T-helper 17 cell (primary cell): ENCODE results near the gene NMNAT2. TPM values are rescaled to one million over a fixed set of nuclear protein-coding genes. Genes with fewer than 3 reads are reported as not detected.

Experiments
- ATAC-seq: fragments of 150-1000 bp; cut with Tn5 transposase; 2 replicates; pipeline ENCODE4 v1.10.0; 2021; ENCODE audit warnings: mild to moderate bottlenecking, moderate library complexity
- DNase-seq, 3 donors: peaks; one replicate each; pipeline versions ENCODE4 v3.0.0 to v3.0.0-alpha.2; 2020 to 2021
- H3K9me3 ChIP-seq: one replicate; pipeline ENCODE4 v1.7.0; 2013; ENCODE audit warnings: low read length, mild to moderate bottlenecking; ENCODE audit not compliant: control insufficient read depth, poor library complexity, severe bottlenecking
- H3K27ac Mint-ChIP-seq: one replicate; pipeline ENCODE4 v1.8.0; 2022; ENCODE audit warnings: mild to moderate bottlenecking, moderate library complexity, mixed read lengths
- H3K27me3 Mint-ChIP-seq: one replicate; pipeline ENCODE4 v1.8.0; 2022; ENCODE audit warnings: mixed read lengths
- H3K36me3 Mint-ChIP-seq: one replicate; pipeline ENCODE4 v1.8.0; 2022; ENCODE audit warnings: low read depth, mixed read lengths
- H3K4me1 Mint-ChIP-seq: one replicate; pipeline ENCODE4 v1.8.0; 2022; ENCODE audit warnings: mild to moderate bottlenecking, mixed read lengths
- H3K4me3 Mint-ChIP-seq: one replicate; pipeline ENCODE4 v1.8.0; 2022; ENCODE audit warnings: mild to moderate bottlenecking, moderate library complexity, mixed read lengths
- total RNA-seq, 4 donors: library from RNA in 2 of 4; stranded (reverse) in 2 of 4; gene quantifications; one replicate each; pipeline ENCODE4 v1.2.3 and lab custom pipeline; 2022 to 2026

Gene NMNAT2
- total RNA-seq, 2 donors from 2014 or later = not detected

DNA sequence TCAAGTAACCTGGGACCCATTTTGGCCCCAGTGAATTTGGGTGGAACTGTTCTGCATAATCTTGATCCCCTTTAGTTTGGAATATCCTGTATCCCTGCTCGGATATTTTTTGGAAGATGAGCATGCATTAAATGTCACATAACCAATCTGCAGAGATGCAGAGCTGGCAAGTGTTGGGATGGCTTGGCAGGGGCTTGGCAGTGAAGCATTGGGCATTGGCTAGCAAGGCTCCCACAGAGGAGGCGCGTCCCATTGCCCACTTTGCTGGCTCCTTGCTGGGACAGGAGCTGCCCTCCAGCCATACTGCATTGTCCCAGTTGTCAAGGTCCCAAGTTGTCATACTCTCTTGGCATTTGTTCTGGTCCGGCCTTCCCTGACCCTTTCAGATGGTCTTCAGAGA lies 202.2 kb downstream of the NMNAT2 start:
- ATAC-seq (no peak), DNase-seq (no peak)
- Mint-ChIP-seq H3K36me3 (peaks cover 2% of the 10 kb centered on the region), H3K27me3 (peaks cover 43% of the 10 kb centered on the region), H3K27ac (no peak overlapping the region), H3K4me1 (peaks cover 12% of the 10 kb centered on the region), H3K4me3 (no peak overlapping the region)
- H3K9me3 ChIP-seq = no peaks in the 10 kb centered on the region

DNA sequence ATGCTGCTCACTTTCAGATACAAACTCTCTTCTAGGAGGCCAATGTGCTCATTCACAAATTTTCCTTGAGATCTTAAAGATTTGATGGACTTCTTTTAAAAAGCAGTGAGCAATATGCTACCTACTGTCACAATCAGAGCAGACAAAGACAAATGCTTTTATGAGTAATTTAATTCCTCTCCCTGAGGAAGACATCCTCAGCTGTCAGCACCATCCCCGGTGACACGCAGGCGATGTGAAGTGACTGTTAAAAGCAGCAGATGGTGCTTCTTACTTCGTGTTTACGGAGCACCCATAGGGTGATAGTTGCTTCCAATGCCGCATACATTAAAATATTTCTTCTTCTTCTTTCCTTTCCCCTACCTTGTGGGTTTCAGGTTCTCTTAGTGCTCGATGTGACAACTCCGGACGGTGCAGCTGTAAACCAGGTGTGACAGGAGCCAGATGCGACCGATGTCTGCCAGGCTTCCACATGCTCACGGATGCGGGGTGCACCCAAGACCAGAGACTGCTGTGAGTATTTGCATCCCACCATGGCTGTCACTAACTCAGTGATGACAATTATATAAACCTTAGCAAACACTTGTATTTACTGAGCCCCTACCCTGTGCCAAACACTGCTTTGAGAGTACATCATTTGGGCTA lies 203.0 kb downstream of the NMNAT2 start:
- Mint-ChIP-seq H3K27ac (no peak overlapping the region), H3K36me3 (peaks cover 2% of the 10 kb centered on the region), H3K27me3 (peaks cover 47% of the 10 kb centered on the region), H3K4me1 (peaks cover 12% of the 10 kb centered on the region), H3K4me3 (no peak overlapping the region)
- DNase-seq = no peak
- H3K9me3 ChIP-seq = no peaks in the 10 kb centered on the region
- ATAC-seq = no peak

DNA sequence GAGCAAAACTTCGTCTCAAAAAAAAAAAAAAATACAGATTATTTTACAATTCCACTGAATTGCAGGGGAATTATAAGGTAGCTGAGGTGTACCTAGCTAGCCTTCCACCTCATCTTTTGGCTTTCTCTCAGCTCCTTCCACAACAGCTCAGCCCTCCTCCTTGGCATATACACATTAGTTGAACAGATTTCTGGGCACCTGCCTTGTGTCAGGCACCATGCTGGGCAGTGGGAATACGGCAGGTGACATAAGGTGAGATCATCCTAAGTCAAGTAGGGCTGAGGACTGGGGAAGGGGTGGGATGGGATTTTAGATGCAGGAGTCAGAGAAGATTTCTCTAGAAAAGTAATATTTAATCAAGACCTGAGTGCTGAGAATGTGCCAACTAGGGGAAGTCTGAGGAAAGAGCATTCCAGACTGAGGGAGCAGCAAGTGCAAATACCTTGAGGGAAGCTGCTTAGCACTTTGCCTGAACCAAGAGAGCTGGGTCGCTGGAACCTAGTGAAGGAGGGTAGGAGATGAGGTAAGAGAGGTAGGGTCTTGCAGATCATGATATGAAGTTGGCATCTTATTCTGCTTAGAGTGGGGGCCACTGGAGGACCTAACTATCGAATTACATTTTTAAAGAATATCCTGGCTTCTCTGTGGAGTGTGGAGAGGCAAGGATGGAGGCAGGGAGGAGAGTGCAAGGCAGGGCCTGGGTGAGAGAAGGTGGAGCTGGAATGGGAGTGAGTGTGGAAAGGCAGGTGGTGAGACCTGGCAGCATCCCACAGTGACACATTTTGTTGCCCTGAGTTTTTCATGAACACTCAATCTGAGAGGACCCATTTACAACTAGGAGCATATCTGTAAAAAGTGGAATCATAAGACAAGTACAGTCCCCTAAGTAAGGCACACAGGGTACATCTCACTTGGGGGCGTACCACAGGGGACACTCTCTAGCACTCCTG lies 203.9 kb downstream of the NMNAT2 start:
- peaks cover 5% of the 10 kb centered on the region for H3K4me1 Mint-ChIP-seq
- peaks cover 41% of the 10 kb centered on the region for H3K27me3 Mint-ChIP-seq
- no peak overlapping the region for H3K27ac Mint-ChIP-seq
- H3K9me3 ChIP-seq = no peaks in the 10 kb centered on the region
- H3K36me3 Mint-ChIP-seq = peaks cover 2% of the 10 kb centered on the region
- no peak overlapping the region for H3K4me3 Mint-ChIP-seq
- DNase-seq (no peak), ATAC-seq (no peak)

- Mint-ChIP-seq H3K27ac (no peak overlapping the region), H3K4me3 (no peak overlapping the region), H3K36me3 (peaks cover 2% of the 10 kb centered on the region), H3K27me3 (peaks cover 41% of the 10 kb centered on the region), H3K4me1 (no peaks in the 10 kb centered on the region)
- DNase-seq = no peak
- no peaks in the 10 kb centered on the region for H3K9me3 ChIP-seq
- ATAC-seq = no peak
Observed at GRCh38 chr1:183212870-183213269, 205.3 kb downstream of the NMNAT2 start.

GRCh38 chr1:183210681-183211080 lies 207.5 kb downstream of the NMNAT2 start:
- ATAC-seq (no peak), DNase-seq (no peak)
- H3K4me1 Mint-ChIP-seq = no peaks in the 10 kb centered on the region
- no peak overlapping the region for H3K27ac Mint-ChIP-seq
- peaks cover 35% of the 10 kb centered on the region for H3K27me3 Mint-ChIP-seq
- no peaks in the 10 kb centered on the region for H3K36me3 Mint-ChIP-seq
- no peaks in the 10 kb centered on the region for H3K9me3 ChIP-seq
- H3K4me3 Mint-ChIP-seq = no peak overlapping the region

GRCh38 chr1:183209533-183210158 lies 208.5 kb downstream of the NMNAT2 start:
- H3K4me1 Mint-ChIP-seq = no peaks in the 10 kb centered on the region
- ATAC-seq = no peak
- H3K27ac Mint-ChIP-seq = no peak overlapping the region
- H3K27me3 Mint-ChIP-seq = peaks cover 40% of the 10 kb centered on the region
- H3K9me3 ChIP-seq = no peaks in the 10 kb centered on the region
- H3K36me3 Mint-ChIP-seq = no peaks in the 10 kb centered on the region
- H3K4me3 Mint-ChIP-seq = no peak overlapping the region
- no peak for DNase-seq

DNA sequence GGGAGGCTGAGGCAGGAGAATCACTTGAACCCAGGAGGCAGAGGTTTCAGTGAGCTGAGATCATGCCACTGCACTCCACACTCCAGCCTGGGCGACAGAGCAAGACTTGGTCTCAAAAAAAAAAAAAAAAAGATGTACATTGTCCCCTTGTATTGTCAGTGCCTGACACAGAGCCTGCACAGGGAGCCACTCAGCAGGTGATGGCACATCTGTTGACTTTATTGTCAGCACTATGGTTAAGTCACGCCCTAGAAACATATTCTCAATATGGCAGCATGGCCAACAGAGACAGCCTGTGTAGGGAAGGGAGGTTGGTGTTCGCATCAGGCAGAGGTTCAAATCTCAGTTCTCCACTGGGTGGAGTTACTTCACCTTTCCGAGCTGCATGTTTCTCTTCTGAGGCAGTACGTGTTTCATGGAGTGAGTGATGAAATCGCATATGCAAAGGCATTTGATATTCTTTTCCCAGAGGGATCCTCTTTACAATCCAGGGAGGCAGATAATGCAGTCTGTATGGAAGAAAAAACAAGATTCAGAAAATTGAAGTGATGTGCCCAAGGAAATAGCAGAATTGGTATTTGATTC lies 211.6 kb downstream of the NMNAT2 start:
- Mint-ChIP-seq H3K4me3 (no peak overlapping the region), H3K4me1 (no peaks in the 10 kb centered on the region), H3K27me3 (peaks cover 19% of the 10 kb centered on the region), H3K27ac (no peak overlapping the region), H3K36me3 (no peaks in the 10 kb centered on the region)
- DNase-seq (no peak), ATAC-seq (no peak)
- no peaks in the 10 kb centered on the region for H3K9me3 ChIP-seq

DNA sequence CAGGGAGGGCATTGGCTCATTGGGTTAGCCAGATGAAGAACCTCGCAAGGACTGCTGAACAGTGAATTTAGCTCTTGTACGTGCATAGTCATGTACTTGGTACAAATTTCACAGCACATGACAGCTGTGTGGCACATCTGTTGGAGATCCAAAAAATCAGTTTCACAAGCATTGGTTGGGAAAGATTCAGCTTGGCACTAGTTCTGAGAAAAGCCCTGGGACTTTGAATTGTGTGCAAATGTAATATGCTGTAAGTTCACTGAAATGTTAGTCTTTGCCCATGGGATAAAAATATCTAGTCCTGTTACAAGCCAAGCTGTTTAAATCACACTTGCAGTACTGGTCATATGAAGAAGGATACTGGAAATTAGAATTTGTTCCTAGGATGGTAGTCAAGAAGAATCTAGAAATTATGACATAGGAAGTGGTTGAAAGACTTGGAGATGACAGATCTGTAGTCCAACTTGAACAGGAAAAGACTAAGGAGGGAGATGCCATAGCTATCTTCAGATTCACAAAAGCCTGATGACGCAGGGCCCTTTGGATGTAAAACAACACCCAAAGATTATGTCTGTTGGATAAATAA lies 212.9 kb downstream of the NMNAT2 start:
- DNase-seq (no peak), ATAC-seq (no peak)
- no peak overlapping the region for H3K27ac Mint-ChIP-seq
- no peaks in the 10 kb centered on the region for H3K9me3 ChIP-seq
- peaks cover 27% of the 10 kb centered on the region for H3K27me3 Mint-ChIP-seq
- no peak overlapping the region for H3K4me3 Mint-ChIP-seq
- H3K36me3 Mint-ChIP-seq = no peaks in the 10 kb centered on the region
- H3K4me1 Mint-ChIP-seq = no peaks in the 10 kb centered on the region

DNA sequence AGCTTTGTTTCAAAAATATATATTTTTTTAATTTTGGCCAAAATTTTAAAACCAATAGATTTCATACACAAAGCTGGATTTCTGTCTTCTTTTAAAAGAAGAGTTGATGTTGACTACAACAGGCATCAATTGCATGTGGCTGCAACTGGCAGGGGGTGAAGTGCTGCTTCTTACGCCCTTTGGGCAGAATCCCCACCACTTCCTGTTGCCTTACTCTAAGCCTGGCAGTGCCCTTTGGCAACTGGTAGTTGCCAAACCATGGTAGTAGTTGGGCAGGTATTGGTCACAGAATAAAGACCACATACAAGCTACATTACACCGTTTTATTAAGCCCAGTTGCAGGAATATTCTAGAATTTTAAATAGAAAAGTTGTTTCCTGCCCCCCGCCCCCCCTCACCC lies 215.1 kb downstream of the NMNAT2 start:
- H3K4me1 Mint-ChIP-seq = no peaks in the 10 kb centered on the region
- H3K27me3 Mint-ChIP-seq = peaks cover 38% of the 10 kb centered on the region
- DNase-seq (no peak), ATAC-seq (no peak)
- H3K36me3 Mint-ChIP-seq = peaks cover 5% of the 10 kb centered on the region
- no peaks in the 10 kb centered on the region for H3K9me3 ChIP-seq
- H3K27ac Mint-ChIP-seq = no peak overlapping the region
- H3K4me3 Mint-ChIP-seq = no peak overlapping the region

DNA sequence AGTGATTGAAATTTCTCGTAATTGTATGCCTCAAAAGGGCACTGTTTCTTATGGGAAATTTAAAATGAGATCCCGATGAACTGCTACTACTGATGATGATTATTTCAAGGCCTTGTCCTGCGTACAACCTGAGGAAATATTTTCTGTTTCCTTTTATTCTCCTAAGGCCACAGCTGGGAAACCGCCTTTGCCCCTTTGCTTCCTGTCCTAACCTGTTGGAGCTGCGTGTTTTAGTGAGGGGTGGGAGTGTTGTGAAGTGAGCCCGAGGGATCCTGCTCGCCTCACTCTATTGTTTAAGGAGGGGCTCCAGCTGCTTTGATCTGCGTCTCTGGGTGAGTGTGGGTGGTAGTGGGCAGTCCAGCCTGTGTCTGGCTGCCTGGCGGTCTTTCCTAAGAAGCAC lies 217.7 kb downstream of the NMNAT2 start:
- Mint-ChIP-seq H3K36me3 (peaks cover 12% of the 10 kb centered on the region), H3K27me3 (peaks cover 30% of the 10 kb centered on the region), H3K4me1 (no peaks in the 10 kb centered on the region), H3K4me3 (no peak overlapping the region), H3K27ac (no peak overlapping the region)
- H3K9me3 ChIP-seq = no peaks in the 10 kb centered on the region
- ATAC-seq (no peak), DNase-seq (no peak)

DNA sequence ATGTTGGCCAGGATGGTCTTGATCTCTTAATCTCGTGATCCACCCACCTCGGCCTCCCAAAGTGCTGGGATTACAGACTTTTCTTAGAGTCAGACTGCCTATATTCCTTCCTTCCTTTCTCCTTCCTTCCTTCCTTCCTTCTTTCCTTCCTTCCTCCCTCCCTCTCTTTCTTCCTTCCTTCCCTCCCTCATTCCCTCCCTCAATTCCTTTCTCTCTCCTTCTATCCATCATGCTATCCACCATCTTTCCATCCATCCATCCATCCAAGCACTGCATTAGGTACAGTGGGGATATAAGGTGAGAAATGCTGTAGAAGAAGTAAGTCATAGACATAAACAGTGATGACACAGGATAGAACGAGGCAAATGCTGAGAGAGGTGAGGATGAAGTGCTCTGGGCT lies 218.9 kb downstream of the NMNAT2 start:
- Mint-ChIP-seq H3K27me3 (peaks cover 23% of the 10 kb centered on the region), H3K36me3 (peaks cover 12% of the 10 kb centered on the region), H3K27ac (no peak overlapping the region), H3K4me1 (peaks cover 10% of the 10 kb centered on the region), H3K4me3 (no peak overlapping the region)
- DNase-seq (no peak), ATAC-seq (no peak)
- H3K9me3 ChIP-seq = no peaks in the 10 kb centered on the region

GRCh38 chr1:183198463-183198862 lies 219.7 kb downstream of the NMNAT2 start:
- H3K9me3 ChIP-seq = no peaks in the 10 kb centered on the region
- no peak for ATAC-seq
- Mint-ChIP-seq H3K36me3 (peaks cover 12% of the 10 kb centered on the region), H3K4me3 (no peak overlapping the region), H3K27me3 (peaks cover 23% of the 10 kb centered on the region), H3K4me1 (peaks cover 10% of the 10 kb centered on the region), H3K27ac (no peak overlapping the region)
- DNase-seq = no peak
